ENCODE measurements around the gene OR52E6. TPM values are rescaled to one million over a fixed set of nuclear protein-coding genes. Genes with fewer than 3 reads are reported as not detected.

Gene OR52E6
- total and polyA plus RNA-seq, 2 of the 13 experiments (the other 11 are each of a cell fraction or from before 2014, with no cell fraction given), result not detected

DNA sequence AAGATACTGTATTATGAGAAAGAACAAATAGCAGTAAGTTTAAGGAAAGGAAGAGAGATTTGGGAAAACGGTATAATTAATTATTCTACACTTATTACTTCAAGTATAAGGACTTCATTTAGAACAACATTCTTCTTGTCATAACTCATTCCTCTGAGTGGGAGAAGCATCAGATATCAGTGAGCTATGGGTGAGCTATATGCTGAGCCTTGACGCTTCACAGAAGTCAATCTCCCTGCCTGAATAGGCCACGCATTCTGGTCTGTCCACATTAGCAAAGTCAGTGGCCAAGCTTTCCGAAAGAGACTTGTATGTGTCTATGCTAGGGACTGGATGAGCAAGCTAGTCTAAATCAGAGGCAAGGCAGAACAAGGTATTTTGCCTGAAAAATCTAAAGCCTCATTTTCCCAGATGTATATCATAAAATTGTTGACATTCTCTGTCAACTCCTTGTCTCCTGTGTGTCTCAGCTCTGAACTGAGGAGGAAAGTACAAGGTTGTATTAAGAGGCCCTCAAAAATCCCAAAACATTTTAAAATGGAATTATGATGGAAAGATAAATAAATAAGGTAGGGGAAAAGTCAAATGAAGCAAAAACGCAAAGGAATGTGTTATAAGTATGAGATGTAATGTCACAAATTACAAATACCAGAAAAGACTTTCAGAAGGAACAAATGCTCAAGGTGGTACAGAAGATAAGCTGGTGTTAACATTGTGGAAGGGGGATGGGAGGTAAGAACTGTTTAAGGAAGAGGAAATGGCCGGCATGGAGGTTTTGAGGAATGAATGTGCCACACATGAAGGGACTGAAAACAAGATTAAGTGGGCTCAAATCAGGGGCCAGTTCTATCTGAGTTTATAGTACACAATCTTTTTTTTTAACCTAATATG lies 31.5 kb downstream of the OR52E6 start:
- ATAC-seq (no peak), DNase-seq (ENCODE audit: low spot score) (no peak), FAIRE-seq (no peak)
- TF ChIP-seq RFXAP (CRISPR knock-in tag; IDR thresholded peaks at IDR 0.05; ENCODE audit: borderline replicate concordance), result no peak
- no peak for TF ChIP-seq ZNF3 (CRISPR knock-in tag; IDR thresholded peaks at IDR 0.05)
- no peak for TF ChIP-seq ZNF414 (CRISPR knock-in tag; IDR thresholded peaks at IDR 0.05)
- H2AFZ ChIP-seq (ENCODE audit: low read length), result no peak overlapping the region
- H3K36me3 ChIP-seq (replicated peaks in 1 of 2; ENCODE audit: control insufficient read depth in 1 of 2, insufficient read depth in 2 of 2, low read length in 2 of 2), result no peaks in the 10 kb centered on the region
- no TSS peak for BruUV-seq (replicated peaks)
- POLR2A ChIA-PET, result no interaction called here
- H3K79me2 ChIP-seq (ENCODE audit: insufficient read depth, low read length), result no peaks in the 10 kb centered on the region
- in situ Hi-C loops (cut with HindIII; ENCODE audit: extremely low pct_ligation_motif_present, low pct_unique_long_range_greater_than_20kb) (loop anchor here (5.0 to 10.0 kb wide), 3 partner anchors 125 to 333 kb away; partner anchors contain the start of genes TRIM22 and TRIM5), intact Hi-C loops (cut with micrococcal nuclease; ENCODE audit: unreplicated experiment) (no loop called here)
- no peak overlapping the region for H3K9ac ChIP-seq (ENCODE audit: insufficient read depth, low read depth, low read length)
- peaks cover 1 to 25% of the 10 kb centered on the region in 2 experiments for H3K27me3 ChIP-seq (ENCODE audit: control insufficient read depth in 1 of 2, insufficient read depth in 2 of 2, low read length in 2 of 2)
- no peaks in the 10 kb centered on the region for H4K20me1 ChIP-seq (ENCODE audit: insufficient read depth, low read length)
- WGBS (ENCODE audit: low lambda C conversion rate), result 10% methylated on average over 6 of the region's 6 CpGs
- CTCF ChIA-PET (ENCODE audit: low intra/inter-chr PET ratio, low total read pairs), result interaction anchor here (3.1 kb wide), 1 partner anchor 334 kb away, joined by 35 read pairs; no protein-coding TSS in a partner anchor
- H3K4me3 ChIP-seq (replicated peaks in 1 of 3; ENCODE audit: insufficient read depth in 1 of 3, low read depth in 2 of 3, low read length in 3 of 3), result no peak overlapping the region
- no peak overlapping the region for H3K4me2 ChIP-seq (ENCODE audit: low read depth, low read length)
- H3K27ac ChIP-seq (ENCODE audit: extremely low read length, insufficient read depth, low read length), result no peak overlapping the region
- H3K4me1 ChIP-seq (ENCODE audit: insufficient read depth, low read length), result peaks cover 18% of the 10 kb centered on the region
- no peaks in the 10 kb centered on the region for H3K9me3 ChIP-seq (ENCODE audit: low read length)

DNA sequence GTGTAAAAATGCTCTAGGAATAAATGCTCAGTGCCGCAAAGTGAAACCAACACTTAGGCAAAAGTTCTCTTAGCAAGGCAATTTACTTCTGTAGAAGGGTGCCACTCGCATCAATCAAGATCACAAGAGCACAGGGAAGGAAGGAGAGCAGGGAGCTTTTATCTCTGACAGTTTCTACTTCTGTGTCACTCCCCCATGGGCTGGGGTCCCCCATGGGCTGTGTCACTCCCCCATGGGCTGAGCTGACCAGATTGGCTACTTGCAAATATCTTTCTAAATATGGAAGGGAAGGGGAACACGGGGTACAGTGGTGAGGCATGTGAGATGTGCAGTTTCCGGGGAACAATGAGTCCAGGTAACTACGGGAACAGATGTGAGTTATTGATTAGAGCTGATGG lies 32.6 kb downstream of the OR52E6 start:
- Histone ChIP-seq H4K20me1 (ENCODE audit: insufficient read depth, low read length) (no peaks in the 10 kb centered on the region), H3K4me1 (ENCODE audit: insufficient read depth, low read length) (peaks cover 18% of the 10 kb centered on the region), H3K4me2 (ENCODE audit: low read depth, low read length) (peak overlapping the region; percentile 76), H3K9ac (ENCODE audit: insufficient read depth, low read depth, low read length) (no peak overlapping the region), H3K36me3 (replicated peaks in 1 of 2; ENCODE audit: control insufficient read depth in 1 of 2, insufficient read depth in 2 of 2, low read length in 2 of 2) (no peaks in the 10 kb centered on the region), H3K27me3 (ENCODE audit: control insufficient read depth in 1 of 2, insufficient read depth in 2 of 2, low read length in 2 of 2) (peaks cover 1 to 25% of the 10 kb centered on the region in 2 experiments; a peak in 4 of 5 replicates), H3K9me3 (ENCODE audit: low read length) (no peaks in the 10 kb centered on the region), H3K4me3 (replicated peaks in 1 of 3; ENCODE audit: insufficient read depth in 1 of 3, low read depth in 2 of 3, low read length in 3 of 3) (no peak overlapping the region; a peak in 1 of 6 replicates), H2AFZ (ENCODE audit: low read length) (peak overlapping the region; percentile 71), H3K79me2 (ENCODE audit: insufficient read depth, low read length) (no peaks in the 10 kb centered on the region), H3K27ac (ENCODE audit: extremely low read length, insufficient read depth, low read length) (no peak overlapping the region)
- DNase-seq (ENCODE audit: low spot score) (no peak), ATAC-seq (peak; percentile 36; the same call in 2 of the 3 replicates), FAIRE-seq (no peak)
- no TSS peak for BruUV-seq (replicated peaks)
- CTCF ChIA-PET (ENCODE audit: low intra/inter-chr PET ratio, low total read pairs), result interaction anchor here (1.2 to 3.1 kb wide), 4 partner anchors 125 to 604 kb away, joined by 3 to 37 read pairs (median 22); partner anchors contain the start of gene TRIM5
- in situ Hi-C loops (cut with HindIII; ENCODE audit: extremely low pct_ligation_motif_present, low pct_unique_long_range_greater_than_20kb), result loop anchor here (5.0 to 10.0 kb wide), 3 partner anchors 124 to 332 kb away; partner anchors contain the start of genes TRIM22 and TRIM5
- no peak for TF ChIP-seq POGK (CRISPR knock-in tag; conservative IDR thresholded peaks at IDR 0.05)
- TF ChIP-seq ZKSCAN1 (IDR thresholded peaks at IDR 0.05; ENCODE audit: low read length), result no peak
- no peak for TF ChIP-seq ZNF382 (CRISPR knock-in tag; IDR thresholded peaks at IDR 0.05; ENCODE audit: borderline replicate concordance)
- TF ChIP-seq DR1 (CRISPR knock-in tag; IDR thresholded peaks at IDR 0.05), result no peak
- TF ChIP-seq ZNF564 (CRISPR knock-in tag; IDR thresholded peaks at IDR 0.05), result no peak
- TF ChIP-seq, protein P1, sequence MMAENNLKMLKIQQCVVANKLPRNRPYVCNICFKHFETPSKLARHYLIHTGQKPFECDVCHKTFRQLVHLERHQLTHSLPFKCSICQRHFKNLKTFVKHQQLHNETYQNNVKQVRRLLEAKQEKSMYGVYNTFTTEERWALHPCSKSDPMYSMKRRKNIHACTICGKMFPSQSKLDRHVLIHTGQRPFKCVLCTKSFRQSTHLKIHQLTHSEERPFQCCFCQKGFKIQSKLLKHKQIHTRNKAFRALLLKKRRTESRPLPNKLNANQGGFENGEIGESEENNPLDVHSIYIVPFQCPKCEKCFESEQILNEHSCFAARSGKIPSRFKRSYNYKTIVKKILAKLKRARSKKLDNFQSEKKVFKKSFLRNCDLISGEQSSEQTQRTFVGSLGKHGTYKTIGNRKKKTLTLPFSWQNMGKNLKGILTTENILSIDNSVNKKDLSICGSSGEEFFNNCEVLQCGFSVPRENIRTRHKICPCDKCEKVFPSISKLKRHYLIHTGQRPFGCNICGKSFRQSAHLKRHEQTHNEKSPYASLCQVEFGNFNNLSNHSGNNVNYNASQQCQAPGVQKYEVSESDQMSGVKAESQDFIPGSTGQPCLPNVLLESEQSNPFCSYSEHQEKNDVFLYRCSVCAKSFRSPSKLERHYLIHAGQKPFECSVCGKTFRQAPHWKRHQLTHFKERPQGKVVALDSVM (CRISPR knock-in tag; IDR thresholded peaks at IDR 0.05), result no peak
- POLR2A ChIA-PET, result no interaction called here
- WGBS (ENCODE audit: low lambda C conversion rate), result 15% methylated on average over 5 of the region's 5 CpGs
- intact Hi-C loops (cut with micrococcal nuclease; ENCODE audit: unreplicated experiment), result no loop called here
